Panc1 (cell line): ENCODE measurements around the gene CCDC34. TPM values are rescaled to one million over a fixed set of nuclear protein-coding genes. Genes with fewer than 3 reads are reported as not detected.
A peak's percentile ranks its signal among the peaks of the same experiment; 100 is the strongest.

ENCODE experiments used
- ATAC-seq: fragments of 200-7000 bp; cut with Tn5 transposase; 2 replicates; pipeline ENCODE4 v1.9.1; 2020; ENCODE audit warnings: mild to moderate bottlenecking, moderate library complexity
- BruUV-seq: library from RNA; stranded (reverse); fragments of 400-500 nt; replicated peaks from 2 replicates; lab custom pipeline; 2021; lab: Mats Ljungman, UMichigan
- CTCF ChIA-PET: fragments of 300-600 bp; sonication (Branson Sonifier 250); formaldehyde crosslinking; loops from one replicate; lab custom pipeline; 2022; ENCODE audit warnings: antibody characterized with exemption; lab: Charles Lee
- POLR2A ChIA-PET: fragments of 300-600 bp; sonication (Branson Sonifier 250); formaldehyde crosslinking; loops from one replicate; lab custom pipeline; 2022; ENCODE audit warnings: antibody characterized with exemption; lab: Charles Lee
- DNase-seq: peaks from one replicate; pipeline ENCODE4 v3.0.0-alpha.2; 2010; ENCODE audit warnings: low read depth, low spot score
- H3K27ac ChIP-seq: 2 replicates; pipeline ENCODE4 v1.5.1; 2011; ENCODE audit warnings: mild to moderate bottlenecking, low read length, inconsistent platforms
- H3K27me3 ChIP-seq: fragments of 200-500 bp; sonication (Bioruptor generic); 2 replicates; pipeline ENCODE4 v1.6.0; 2014; ENCODE audit warnings: low read length, inconsistent platforms; ENCODE audit not compliant: control insufficient read depth, insufficient read depth
- H3K36me3 ChIP-seq: fragments of 200-500 bp; sonication (Bioruptor generic); 2 replicates; pipeline ENCODE4 v1.5.1; 2014; ENCODE audit warnings: inconsistent platforms, mild to moderate bottlenecking, low read length, moderate library complexity; ENCODE audit not compliant: control insufficient read depth, insufficient read depth
- H3K4me1 ChIP-seq: 2 replicates; pipeline ENCODE4 v1.5.1; 2011; ENCODE audit warnings: inconsistent platforms, mild to moderate bottlenecking, low read length, moderate library complexity; ENCODE audit not compliant: control insufficient read depth, insufficient read depth
- H3K4me3 ChIP-seq, 2 experiments: 2 replicates each; pipeline ENCODE4 v1.5.1; 2011 to 2012; ENCODE audit warnings: low read depth in 2 of 2, low read length in 2 of 2, mild to moderate bottlenecking in 2 of 2, inconsistent platforms in 1 of 2, moderate library complexity in 1 of 2
- H3K9me3 ChIP-seq: fragments of 200-500 bp; sonication (Bioruptor generic); 2 replicates; pipeline ENCODE4 v1.5.1; 2014; ENCODE audit warnings: low read depth, mild to moderate bottlenecking, inconsistent platforms, low read length, moderate library complexity; ENCODE audit not compliant: control insufficient read depth, insufficient read depth
- CTCF ChIP-seq: fragments of 450-650 bp; IDR thresholded peaks from 2 replicates; pipeline ENCODE4 v1.5.1; 2017; ENCODE audit warnings: mild to moderate bottlenecking
- POLR2AphosphoS5 ChIP-seq: IDR thresholded peaks from 2 replicates; pipeline ENCODE4 v1.6.1; 2012; ENCODE audit warnings: mild to moderate bottlenecking, low read depth, low read length, moderate library complexity
- REST ChIP-seq, 2 experiments: IDR thresholded peaks; 2 replicates each; pipeline ENCODE4 v1.6.1; 2011 to 2012; ENCODE audit warnings: low read depth in 2 of 2, control low read depth in 1 of 2, low read length in 1 of 2, mild to moderate bottlenecking in 1 of 2, moderate library complexity in 1 of 2; ENCODE audit not compliant: insufficient read depth in 1 of 2
- SIN3A ChIP-seq: IDR thresholded peaks from 2 replicates; pipeline ENCODE4 v1.6.1; 2012; ENCODE audit warnings: low read depth, mild to moderate bottlenecking, low read length, moderate library complexity, borderline replicate concordance; ENCODE audit not compliant: insufficient read depth
- TCF7L2 ChIP-seq: IDR thresholded peaks from 2 replicates; pipeline ENCODE4 v1.6.1; 2011; ENCODE audit warnings: mild to moderate bottlenecking, low read depth, low read length, inconsistent platforms
- in situ Hi-C: cut with HindIII; loops from 2 replicates; pipeline ENCODE4 v1.10.0; 2016; ENCODE audit warnings: low sequenced_read_pairs, low pct_unique_long_range_greater_than_20kb
- intact Hi-C: fragments of 100-400 bp; cut with micrococcal nuclease; formaldehyde crosslinking; loops from one replicate; pipeline ENCODE4 v1.10.0; 2022; ENCODE audit not compliant: unreplicated experiment
- total RNA-seq: library from RNA; stranded (reverse); gene quantifications from one replicate; pipeline ENCODE4 v1.2.1, GENCODE V29; 2021; ENCODE audit not compliant: unreplicated experiment

Gene CCDC34
- total RNA-seq, 1 experiment from 2014 or later, result 28.3 TPM

GRCh38 chr11:27403195-27403594 lies 40.2 kb upstream of the CCDC34 start:
- DNase-seq (no peak), ATAC-seq (no peak)
- in situ Hi-C loops (no loop called here), intact Hi-C loops (no loop called here)
- TF ChIP-seq SIN3A (no peak), CTCF (no peak), REST (IDR thresholded peaks at IDR 0.05; ENCODE audit: insufficient read depth in 1 of 2, low read depth in 2 of 2, low read length in 1 of 2) (no peak), TCF7L2 (no peak), POLR2AphosphoS5 (no peak)
- CTCF ChIA-PET, result no interaction called here
- H3K36me3 ChIP-seq, result no peaks in the 10 kb centered on the region
- peak overlapping the region; percentile 87 for H3K27ac ChIP-seq
- no peaks in the 10 kb centered on the region for H3K9me3 ChIP-seq
- H3K27me3 ChIP-seq, result no peaks in the 10 kb centered on the region
- H3K4me3 ChIP-seq, result no peak overlapping the region
- no TSS peak for BruUV-seq
- POLR2A ChIA-PET, result interaction anchor here (0.6 kb wide), 1 partner anchor 18 kb away, joined by 3 read pairs; no protein-coding TSS in a partner anchor
- H3K4me1 ChIP-seq, result peaks cover 27% of the 10 kb centered on the region

GRCh38 chr11:27402450-27402849 lies 39.4 kb upstream of the CCDC34 start:
- Histone ChIP-seq H3K27me3 (no peaks in the 10 kb centered on the region), H3K4me1 (peaks cover 34% of the 10 kb centered on the region), H3K9me3 (no peaks in the 10 kb centered on the region), H3K27ac (peak overlapping the region; percentile 87), H3K4me3 (peak overlapping the region in 1 of 2 experiments; percentile 36; a peak in 1 of 4 replicates), H3K36me3 (no peaks in the 10 kb centered on the region)
- in situ Hi-C loops (no loop called here), intact Hi-C loops (no loop called here)
- BruUV-seq, result no TSS peak
- DNase-seq (no peak), ATAC-seq (peak; percentile 28; the same call in 1 of the 2 replicates)
- CTCF ChIA-PET, result no interaction called here
- TF ChIP-seq TCF7L2 (no peak), CTCF (no peak), REST (IDR thresholded peaks at IDR 0.05; ENCODE audit: insufficient read depth in 1 of 2, low read depth in 2 of 2, low read length in 1 of 2) (no peak), SIN3A (no peak), POLR2AphosphoS5 (no peak)
- POLR2A ChIA-PET, result interaction anchor here (0.6 kb wide), 1 partner anchor 18 kb away, joined by 3 read pairs; no protein-coding TSS in a partner anchor
